OCI-M2 (cell line): ENCODE data around the gene MAGI3.
"Not testable (repeated sequence)": the region's sequence is repeated elsewhere in the genome, so short reads cannot be mapped to it uniquely, and the experiment has no call there.

Experiments
- DNase-seq: peaks from one replicate; lab custom pipeline; 2025; ENCODE audit not compliant: unreplicated experiment; lab: John Stamatoyannopoulos, UW

MAGI3 gene

GRCh38 chr1:113396585-113396984, 6.3 kb downstream of the MAGI3 start:
- DNase-seq: no peak

DNA sequence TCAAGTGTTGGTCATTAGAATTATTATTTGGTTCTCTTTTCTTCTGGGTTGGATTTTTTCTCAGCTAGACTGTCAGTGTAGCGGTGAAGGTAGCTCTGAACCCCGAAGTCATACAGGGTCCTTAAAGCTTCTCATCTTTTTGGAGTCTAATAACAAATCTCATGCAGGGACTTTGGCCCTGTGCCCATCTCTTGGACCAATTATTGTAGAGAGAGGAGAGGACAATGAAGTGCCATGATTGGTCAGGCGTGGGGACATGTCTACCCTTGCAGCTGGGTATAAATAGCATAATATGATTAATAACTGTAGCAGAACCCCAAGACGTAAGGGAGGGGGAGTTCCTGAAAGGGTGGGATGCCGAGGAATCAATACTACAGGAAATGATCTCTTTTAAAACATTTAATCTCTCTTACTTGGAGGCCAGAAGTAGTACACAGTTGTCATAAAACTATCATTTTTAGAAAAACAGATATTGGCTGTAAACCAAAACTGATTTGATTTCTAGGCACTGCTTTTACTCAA, 8.8 kb downstream of the MAGI3 start:
- no peak for DNase-seq

DNA sequence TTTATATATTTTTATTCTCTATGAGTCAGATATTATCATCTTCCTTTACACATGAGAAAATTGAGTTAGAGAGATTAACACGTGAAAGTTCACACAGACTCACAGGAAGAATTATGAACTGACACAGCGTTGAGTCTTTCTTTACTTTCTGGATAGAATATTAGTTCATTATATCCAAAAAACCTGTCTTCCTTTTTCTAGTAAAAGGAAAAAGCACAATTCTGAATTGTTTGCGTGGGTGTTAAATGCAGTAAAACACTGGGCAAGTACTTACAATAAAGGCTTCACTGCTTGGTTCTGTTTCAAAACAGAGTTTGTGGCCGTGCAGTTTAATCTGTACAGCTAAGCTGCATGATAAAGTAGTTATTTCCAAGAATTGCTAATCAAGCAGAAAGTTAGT, 10.8 kb downstream of the MAGI3 start:
- DNase-seq: no peak

GRCh38 chr1:113401728-113402127, 11.4 kb downstream of the MAGI3 start:
- no peak for DNase-seq

DNA sequence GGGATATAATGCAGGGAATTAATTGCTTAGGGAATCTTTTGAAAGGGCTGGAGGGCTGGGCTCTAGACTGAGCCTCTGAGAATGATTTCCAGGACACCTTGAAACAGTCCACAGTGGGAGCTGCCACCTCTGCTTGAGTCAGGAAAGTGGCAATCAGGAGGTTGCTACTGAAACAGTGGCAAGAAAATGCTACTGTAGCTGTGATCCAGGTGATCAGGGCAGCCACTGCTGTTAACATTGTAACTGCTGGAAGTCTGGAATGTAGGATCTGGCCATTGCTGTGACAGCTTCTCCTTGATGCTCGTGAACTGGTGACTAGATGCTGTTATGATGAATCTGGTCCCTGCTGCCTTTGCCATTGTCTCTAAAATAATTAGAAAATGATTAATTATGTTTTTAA, 12.8 kb downstream of the MAGI3 start:
- no peak for DNase-seq

- no peak for DNase-seq
These were observed 15.3 kb downstream of the MAGI3 start for GRCh38 chr1:113405573-113405972.

DNA sequence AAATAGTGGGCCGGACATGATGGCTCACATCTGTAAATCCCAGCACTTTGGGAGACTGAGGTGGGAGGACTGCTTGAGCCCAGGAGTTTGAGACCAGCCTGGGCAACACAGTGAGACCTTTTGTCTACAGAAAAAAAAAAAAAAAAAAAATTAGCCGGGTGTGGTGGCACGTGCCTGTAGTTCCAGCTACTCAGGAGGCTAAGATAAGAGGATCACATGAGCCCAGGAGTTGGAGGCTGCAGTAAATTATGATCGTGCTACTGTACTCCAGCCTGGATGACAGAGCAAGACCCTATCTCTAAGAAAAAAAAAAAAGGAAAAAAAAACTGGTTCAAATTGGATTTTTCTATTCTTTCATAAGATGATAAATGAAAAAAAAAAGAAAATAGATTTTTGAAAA, 15.8 kb downstream of the MAGI3 start:
- not testable (repeated sequence) for DNase-seq

GRCh38 chr1:113409363-113409762, 19.0 kb downstream of the MAGI3 start:
- DNase-seq: no peak

DNA sequence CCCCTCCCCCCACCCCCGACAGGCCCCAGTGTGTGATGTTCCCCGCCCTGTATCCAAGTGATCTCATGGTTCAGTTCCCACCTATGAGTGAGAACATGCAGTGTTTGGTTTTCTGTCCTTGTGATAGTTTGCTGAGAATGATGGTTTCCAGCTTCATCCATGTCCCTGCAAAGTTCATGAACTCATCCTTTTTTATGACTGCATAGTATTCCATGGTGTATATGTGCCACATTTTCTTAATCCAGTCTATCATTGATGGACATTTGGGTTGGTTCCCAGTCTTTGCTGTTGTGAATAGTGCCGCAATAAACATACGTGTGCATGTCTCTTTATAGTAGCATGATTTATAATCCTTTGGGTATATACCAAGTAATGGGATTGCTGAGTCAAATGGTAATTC, 21.7 kb downstream of the MAGI3 start:
- not testable (repeated sequence) for DNase-seq

GRCh38 chr1:113415310-113416070, 25.2 kb downstream of the MAGI3 start:
- no peak for DNase-seq

DNA sequence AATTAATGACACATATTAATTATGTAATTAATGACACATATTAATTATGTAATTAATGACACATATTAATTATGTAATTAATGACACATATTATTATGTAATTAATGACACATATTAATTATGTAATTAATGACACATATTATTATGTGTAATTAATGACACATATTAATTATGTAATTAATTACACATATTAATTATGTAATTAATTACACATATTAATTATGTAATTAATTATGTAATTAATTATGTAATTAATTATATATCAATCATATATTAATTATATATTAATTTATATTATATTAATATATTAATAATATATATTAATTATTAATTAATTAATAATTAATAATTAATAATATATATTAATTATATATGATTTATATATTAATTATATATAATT, 25.8 kb downstream of the MAGI3 start:
- DNase-seq: not testable (repeated sequence)

GRCh38 chr1:113416496-113416895, 26.2 kb downstream of the MAGI3 start:
- no peak for DNase-seq

GRCh38 chr1:113422315-113423068, 32.2 kb downstream of the MAGI3 start:
- DNase-seq: no peak

- DNase-seq: no peak
These were observed 33.5 kb downstream of the MAGI3 start for GRCh38 chr1:113423826-113424225.

GRCh38 chr1:113429461-113430153, 39.3 kb downstream of the MAGI3 start:
- no peak for DNase-seq

DNA sequence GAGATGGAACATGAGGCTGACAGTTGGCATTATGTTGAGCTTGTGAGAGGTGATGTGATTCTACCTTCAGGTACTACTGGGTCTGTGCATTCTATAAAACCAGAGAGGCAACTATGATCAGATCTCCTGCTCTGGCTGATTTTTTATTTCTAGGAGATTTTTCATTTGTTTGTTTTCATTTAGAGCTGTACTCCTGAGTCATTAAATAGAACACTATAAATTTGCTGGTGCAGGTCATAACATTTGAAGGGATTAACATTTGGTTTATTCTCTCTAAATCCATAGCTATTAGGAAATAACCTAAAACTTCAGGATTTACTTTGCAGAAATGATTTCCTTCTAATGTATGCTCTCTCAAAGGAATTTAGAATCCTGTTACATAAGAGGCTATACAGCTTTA, 42.9 kb downstream of the MAGI3 start:
- no peak for DNase-seq

DNA sequence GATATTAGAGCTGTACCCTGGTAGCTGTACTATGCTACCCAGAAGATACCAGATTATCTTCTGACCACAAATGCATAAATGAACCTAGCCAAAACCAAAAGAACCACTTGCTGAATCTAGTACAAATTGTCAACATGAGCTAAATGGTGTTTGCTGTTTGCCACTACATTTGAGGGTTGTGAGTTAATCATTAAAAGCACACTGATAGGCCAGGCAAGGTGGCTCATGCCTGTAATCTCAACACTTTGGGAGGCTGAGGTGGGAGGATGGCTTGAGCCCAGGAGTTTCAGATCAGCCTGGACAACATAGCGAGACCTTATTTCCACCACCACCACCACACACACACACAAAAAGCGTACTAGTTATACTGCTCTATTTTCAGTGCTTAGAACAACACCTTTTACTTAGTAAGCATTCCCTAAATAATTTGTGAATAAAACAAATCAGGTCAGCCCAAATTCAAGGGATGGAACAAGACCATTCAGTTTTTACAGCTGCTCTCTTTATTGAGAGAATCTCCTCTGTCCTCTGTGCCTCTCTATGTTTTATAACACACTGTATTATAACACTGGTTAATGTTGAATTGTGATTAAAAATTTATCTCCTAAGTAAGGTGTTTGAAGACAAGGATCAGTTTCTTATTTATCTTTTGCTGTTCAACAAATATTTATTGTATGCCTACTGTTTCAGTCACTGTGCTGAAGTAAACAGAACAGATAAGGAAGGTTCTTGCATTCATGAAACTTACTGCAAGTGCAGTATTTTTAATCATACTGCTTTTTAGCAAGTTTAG, 44.0 kb downstream of the MAGI3 start:
- DNase-seq: no peak

GRCh38 chr1:113434874-113435175, 44.5 kb downstream of the MAGI3 start:
- DNase-seq: no peak

GRCh38 chr1:113437554-113438341, 47.4 kb downstream of the MAGI3 start:
- DNase-seq: no peak
